Ovary (tissue), 3 donors: ENCODE results near the gene FIG4.

Source experiments
- EP300 ChIP-seq: sonication (generic); formaldehyde crosslinking; IDR thresholded peaks from one replicate; pipeline ENCODE4 v1.6.1; 2017; ENCODE audit warnings: antibody characterized with exemption
- POLR2A ChIP-seq: fragments of 450-650 bp; IDR thresholded peaks from one replicate; pipeline ENCODE4 v1.6.1; 2017; ENCODE audit warnings: antibody characterized with exemption, mild to moderate bottlenecking, moderate library complexity
- TF ChIP-seq, protein P1 (sequence below), 3 donors: fragments of 450-650 bp in 2 of 3; fragments of 200-600 bp in 1 of 3; IDR thresholded peaks; one replicate each; pipeline versions ENCODE4 v1.5.1 to v1.8.0; 2016 to 2022; ENCODE audit warnings: antibody characterized with exemption in 3 of 3, mild to moderate bottlenecking in 1 of 3
- donor health status: DM: no; HTN: no; CAD: no.

DNA sequence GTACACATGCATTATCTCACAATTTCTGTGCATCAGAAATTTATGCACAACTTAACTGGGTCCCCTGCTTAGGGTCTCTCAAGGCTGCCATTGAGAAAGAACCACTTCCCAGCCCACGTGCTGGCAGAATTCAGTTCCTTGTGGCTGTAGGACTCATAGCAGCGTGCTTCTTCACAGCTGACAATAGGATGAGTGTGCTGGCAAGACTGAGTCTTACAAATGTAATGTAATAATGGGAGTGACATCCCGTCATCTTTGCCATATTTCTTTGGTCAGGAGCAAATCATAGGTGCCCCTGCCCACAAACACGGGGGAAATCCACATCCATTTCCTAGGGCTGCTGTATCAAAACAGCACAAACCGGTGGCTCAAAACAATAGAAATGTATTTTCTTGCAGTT lies 77.4 kb downstream of the FIG4 start:
- TF ChIP-seq, protein P1, sequence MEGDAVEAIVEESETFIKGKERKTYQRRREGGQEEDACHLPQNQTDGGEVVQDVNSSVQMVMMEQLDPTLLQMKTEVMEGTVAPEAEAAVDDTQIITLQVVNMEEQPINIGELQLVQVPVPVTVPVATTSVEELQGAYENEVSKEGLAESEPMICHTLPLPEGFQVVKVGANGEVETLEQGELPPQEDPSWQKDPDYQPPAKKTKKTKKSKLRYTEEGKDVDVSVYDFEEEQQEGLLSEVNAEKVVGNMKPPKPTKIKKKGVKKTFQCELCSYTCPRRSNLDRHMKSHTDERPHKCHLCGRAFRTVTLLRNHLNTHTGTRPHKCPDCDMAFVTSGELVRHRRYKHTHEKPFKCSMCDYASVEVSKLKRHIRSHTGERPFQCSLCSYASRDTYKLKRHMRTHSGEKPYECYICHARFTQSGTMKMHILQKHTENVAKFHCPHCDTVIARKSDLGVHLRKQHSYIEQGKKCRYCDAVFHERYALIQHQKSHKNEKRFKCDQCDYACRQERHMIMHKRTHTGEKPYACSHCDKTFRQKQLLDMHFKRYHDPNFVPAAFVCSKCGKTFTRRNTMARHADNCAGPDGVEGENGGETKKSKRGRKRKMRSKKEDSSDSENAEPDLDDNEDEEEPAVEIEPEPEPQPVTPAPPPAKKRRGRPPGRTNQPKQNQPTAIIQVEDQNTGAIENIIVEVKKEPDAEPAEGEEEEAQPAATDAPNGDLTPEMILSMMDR (IDR thresholded peaks at IDR 0.05), result no peak
- TF ChIP-seq POLR2A, result no peak
- TF ChIP-seq EP300, result no peak
